GM18861 (cell line): ENCODE measurements around the gene POLG.
A peak's percentile ranks its signal among the peaks of the same experiment; 100 is the strongest.

ENCODE experiments used
- ATAC-seq: cut with Tn5 transposase; IDR thresholded peaks from one replicate; pipeline ENCODE4 v1.9.1; 2021; ENCODE audit not compliant: unreplicated experiment

POLG gene

GRCh38 chr15:89370120-89370977 lies 35.7 kb upstream of the POLG start:
- ATAC-seq = no peak

GRCh38 chr15:89369341-89369947 lies 34.8 kb upstream of the POLG start:
- ATAC-seq = no peak

- no peak for ATAC-seq
Observed at GRCh38 chr15:89368566-89369223, 34.1 kb upstream of the POLG start.

GRCh38 chr15:89367485-89368451 lies 33.1 kb upstream of the POLG start:
- no peak for ATAC-seq

- no peak for ATAC-seq
Observed at GRCh38 chr15:89366656-89367393, 32.2 kb upstream of the POLG start.

GRCh38 chr15:89365462-89366065 lies 30.9 kb upstream of the POLG start:
- no peak for ATAC-seq

- ATAC-seq = no peak
Observed at GRCh38 chr15:89364741-89365450, 30.3 kb upstream of the POLG start.

- ATAC-seq = no peak
Observed at GRCh38 chr15:89364341-89364740, 29.7 kb upstream of the POLG start.

- no peak for ATAC-seq
Observed at GRCh38 chr15:89363770-89364169, 29.1 kb upstream of the POLG start.

GRCh38 chr15:89363133-89363532 lies 28.5 kb upstream of the POLG start:
- no peak for ATAC-seq

GRCh38 chr15:89362203-89363101 lies 27.8 kb upstream of the POLG start:
- ATAC-seq = no peak

GRCh38 chr15:89361451-89362202 lies 27.0 kb upstream of the POLG start:
- no peak for ATAC-seq

GRCh38 chr15:89360294-89360971 lies 25.8 kb upstream of the POLG start:
- no peak for ATAC-seq

- ATAC-seq = no peak
Observed at GRCh38 chr15:89359471-89360293, 25.1 kb upstream of the POLG start.

- ATAC-seq = peak; percentile 70
Observed at GRCh38 chr15:89358755-89359439, 24.3 kb upstream of the POLG start.

GRCh38 chr15:89358435-89358754 lies 23.8 kb upstream of the POLG start:
- ATAC-seq = no peak
